Left lobe of liver (tissue), 2 donors: Measurements from ENCODE around the gene KCNQ1. TPM values are rescaled to one million over a fixed set of nuclear protein-coding genes. Genes with fewer than 3 reads are reported as not detected.
"Not testable (repeated sequence)": the region's sequence is repeated elsewhere in the genome, so short reads cannot be mapped to it uniquely, and the experiment has no call there.

ENCODE experiments used
- ATAC-seq: fragments of 200-7000 bp; cut with Tn5 transposase; one replicate; pipeline ENCODE4 v1.9.1; 2020; ENCODE audit warnings: mild to moderate bottlenecking, moderate library complexity
- DNase-seq: peaks from one replicate; pipeline ENCODE4 v3.0.0-alpha.2; 2020; ENCODE audit warnings: low spot score
- total RNA-seq: library from RNA; stranded (reverse); gene quantifications from one replicate; pipeline ENCODE4 v1.2.1, GENCODE V29; 2021
- donor health status: DM: no; HTN: no; CAD: no; lungs with moderate emphysema.
- donor health status: DM: no; HTN: yes; CAD: no.

KCNQ1 gene
- total RNA-seq, 1 donor from 2014 or later: 2.1 TPM

- no peak for ATAC-seq
- DNase-seq: no peak
Observed at GRCh38 chr11:2472428-2473186, 27.8 kb downstream of the KCNQ1 start.

- no peak for DNase-seq
- no peak for ATAC-seq
Observed at GRCh38 chr11:2473361-2474058, 28.7 kb downstream of the KCNQ1 start.

GRCh38 chr11:2474059-2474901 is 29.5 kb downstream of the KCNQ1 start:
- DNase-seq (no peak), ATAC-seq (no peak)

- DNase-seq (no peak), ATAC-seq (no peak)
Observed at GRCh38 chr11:2475136-2475918, 30.5 kb downstream of the KCNQ1 start.

- no peak for DNase-seq
Observed at GRCh38 chr11:2477254-2477653, 32.4 kb downstream of the KCNQ1 start.

GRCh38 chr11:2477936-2478335 is 33.1 kb downstream of the KCNQ1 start:
- ATAC-seq (no peak), DNase-seq (no peak)

More at GRCh38 chr11:2477254-2477653, 32.4 kb downstream of the KCNQ1 start:
- no peak for ATAC-seq

GRCh38 chr11:2480067-2480873 is 35.5 kb downstream of the KCNQ1 start:
- not testable (repeated sequence) for ATAC-seq, DNase-seq

GRCh38 chr11:2480874-2481220 is 36.0 kb downstream of the KCNQ1 start:
- peak; percentile 38 for ATAC-seq
- no peak for DNase-seq

GRCh38 chr11:2481253-2481652 is 36.4 kb downstream of the KCNQ1 start:
- ATAC-seq (no peak), DNase-seq (no peak)

- DNase-seq: no peak
- ATAC-seq: no peak
Observed at GRCh38 chr11:2482204-2482603, 37.4 kb downstream of the KCNQ1 start.

- DNase-seq: no peak
- ATAC-seq: no peak
Observed at GRCh38 chr11:2482745-2483144, 37.9 kb downstream of the KCNQ1 start.

GRCh38 chr11:2483426-2483825 is 38.6 kb downstream of the KCNQ1 start:
- ATAC-seq (no peak), DNase-seq (no peak)

GRCh38 chr11:2484576-2485125 is 39.8 kb downstream of the KCNQ1 start:
- DNase-seq (no peak), ATAC-seq (no peak)

- ATAC-seq (no peak), DNase-seq (no peak)
Observed at GRCh38 chr11:2488004-2488403, 43.2 kb downstream of the KCNQ1 start.

- DNase-seq (no peak), ATAC-seq (no peak)
Observed at GRCh38 chr11:2489083-2489482, 44.3 kb downstream of the KCNQ1 start.

GRCh38 chr11:2497951-2498350 is 53.1 kb downstream of the KCNQ1 start:
- not testable (repeated sequence) for ATAC-seq, DNase-seq

GRCh38 chr11:2498750-2499149 is 53.9 kb downstream of the KCNQ1 start:
- ATAC-seq: no peak
- DNase-seq: no peak

- DNase-seq (no peak), ATAC-seq (no peak)
Observed at GRCh38 chr11:2507212-2507901, 62.5 kb downstream of the KCNQ1 start.
